KG1 (cell line): Measurements from ENCODE around the gene SNTG2.

Experiments used
- DNase-seq: peaks from one replicate; lab custom pipeline; 2025; lab: John Stamatoyannopoulos, UW

The SNTG2 gene

DNA sequence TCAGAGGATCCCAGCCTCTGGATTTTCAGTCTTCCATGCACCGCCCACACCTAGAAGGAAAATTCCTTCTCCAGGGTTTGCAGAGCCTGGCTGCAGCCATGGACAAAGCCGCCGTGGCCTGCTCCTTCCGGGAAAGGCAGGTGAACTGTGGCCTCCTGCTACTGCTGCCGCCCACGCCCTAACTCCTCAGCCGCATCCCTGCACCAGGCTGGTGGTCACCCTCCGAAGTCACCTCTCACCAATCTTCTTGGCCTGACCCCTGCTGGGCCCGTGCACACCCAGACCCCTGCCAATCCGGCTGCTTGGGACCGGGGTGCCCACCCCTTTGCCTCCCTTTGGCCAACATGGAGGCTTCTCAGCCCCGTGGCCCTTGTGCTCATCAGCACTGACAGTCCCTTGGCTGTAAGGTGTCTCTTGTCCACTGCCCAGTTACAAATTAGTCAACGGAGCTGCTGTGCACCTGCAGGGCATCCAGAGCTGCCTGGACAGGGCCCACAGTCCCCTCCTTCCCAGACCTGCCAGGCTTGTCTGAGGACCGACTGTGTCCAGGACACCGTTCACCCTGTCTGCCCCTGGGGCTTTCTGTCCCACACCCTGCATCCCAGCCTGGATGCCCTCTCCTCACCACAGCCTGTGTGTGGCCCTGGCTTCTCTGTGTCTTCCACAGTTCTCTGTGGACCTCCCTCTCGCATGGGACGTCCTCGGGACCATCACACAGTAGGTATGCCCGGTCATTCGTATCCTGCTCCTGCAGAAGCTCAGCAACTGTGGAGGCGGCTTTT, 332.6 kb downstream of the SNTG2 start:
- no peak for DNase-seq

DNA sequence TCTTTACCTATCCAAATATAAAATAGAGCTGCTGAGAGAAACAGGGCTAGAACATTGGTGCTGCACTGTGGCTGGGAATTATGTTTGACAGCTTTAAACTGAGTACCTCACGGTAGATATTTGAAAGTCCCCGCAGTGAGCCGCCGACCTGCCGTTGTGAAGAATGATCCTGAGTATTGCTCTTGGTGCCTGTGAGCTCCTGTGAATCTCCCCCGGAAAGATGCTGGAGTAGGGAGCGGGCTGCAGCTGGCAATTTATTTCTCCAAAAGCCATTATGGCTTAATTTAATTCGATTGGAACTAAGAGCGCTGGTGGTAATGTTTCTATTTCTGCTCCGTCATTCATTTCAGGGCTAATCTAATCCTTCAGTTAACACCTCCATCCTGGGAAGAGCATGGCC, 333.2 kb downstream of the SNTG2 start:
- DNase-seq: no peak

GRCh38 chr2:1286929-1287328, 336.3 kb downstream of the SNTG2 start:
- no peak for DNase-seq

DNA sequence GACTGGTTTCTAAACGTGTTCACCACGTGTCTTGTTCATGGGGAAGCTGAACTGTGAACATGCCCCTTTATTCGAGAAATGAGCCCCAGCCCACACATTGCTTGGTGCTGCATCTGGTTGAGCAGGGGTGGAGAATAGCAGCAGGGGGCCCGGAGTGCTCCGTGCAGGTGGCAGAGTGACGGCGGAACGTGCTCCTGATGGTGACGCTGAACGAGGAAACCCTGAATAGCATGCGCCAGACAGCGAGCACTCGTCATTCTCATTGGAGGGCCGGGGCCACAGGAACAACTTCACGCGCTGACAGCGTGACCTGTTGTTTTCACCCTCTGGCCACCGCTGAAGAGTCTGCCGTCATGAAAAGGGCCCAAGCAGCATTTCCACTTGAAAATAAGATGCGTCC, 336.8 kb downstream of the SNTG2 start:
- no peak for DNase-seq

DNA sequence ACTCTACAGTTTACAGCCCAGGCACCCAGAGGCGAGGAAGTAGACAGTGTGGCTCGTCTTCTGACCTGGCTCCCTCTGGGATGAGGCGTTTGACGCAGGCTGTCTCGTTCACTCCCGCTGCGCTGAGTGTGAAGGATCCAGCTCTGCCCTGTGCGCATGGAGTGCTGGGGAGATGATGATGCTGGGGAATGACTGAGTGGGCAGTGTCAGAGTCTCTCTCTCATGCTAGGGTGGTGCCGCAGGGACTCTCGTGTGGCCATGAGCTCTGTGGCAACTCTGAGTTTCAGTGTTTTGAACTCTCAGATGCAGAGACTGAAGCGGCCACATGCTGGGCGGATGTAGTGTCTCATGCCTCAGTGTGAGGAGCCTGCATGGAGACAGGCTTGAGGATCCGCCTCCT, 344.3 kb downstream of the SNTG2 start:
- DNase-seq: no peak

- DNase-seq: no peak
These were observed 345.1 kb downstream of the SNTG2 start for GRCh38 chr2:1295740-1296139.

- DNase-seq: no peak
These were observed 346.9 kb downstream of the SNTG2 start for GRCh38 chr2:1297372-1298159.

- no peak for DNase-seq
These were observed 348.4 kb downstream of the SNTG2 start for GRCh38 chr2:1299043-1299442.

DNA sequence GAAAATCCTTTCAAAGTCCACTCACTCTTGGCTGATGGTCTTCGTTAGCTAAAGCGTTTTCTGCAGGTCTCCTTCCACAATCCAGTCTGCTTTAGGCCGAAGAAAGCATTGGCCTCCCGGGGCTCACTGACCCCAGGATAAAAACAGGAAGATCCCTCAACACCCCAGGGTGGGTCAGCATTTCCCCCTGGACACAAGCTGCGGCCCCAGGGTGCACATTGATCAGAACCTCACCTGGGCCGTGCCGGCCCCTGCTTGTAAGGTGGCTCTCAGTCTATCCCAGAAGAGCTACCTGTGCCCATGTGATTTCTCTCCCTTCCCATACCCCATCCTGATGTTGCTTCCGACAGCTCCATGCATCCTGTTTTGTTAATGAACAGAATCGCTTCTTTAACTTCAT, 349.6 kb downstream of the SNTG2 start:
- no peak for DNase-seq

GRCh38 chr2:1301056-1301455, 350.4 kb downstream of the SNTG2 start:
- DNase-seq: no peak

DNA sequence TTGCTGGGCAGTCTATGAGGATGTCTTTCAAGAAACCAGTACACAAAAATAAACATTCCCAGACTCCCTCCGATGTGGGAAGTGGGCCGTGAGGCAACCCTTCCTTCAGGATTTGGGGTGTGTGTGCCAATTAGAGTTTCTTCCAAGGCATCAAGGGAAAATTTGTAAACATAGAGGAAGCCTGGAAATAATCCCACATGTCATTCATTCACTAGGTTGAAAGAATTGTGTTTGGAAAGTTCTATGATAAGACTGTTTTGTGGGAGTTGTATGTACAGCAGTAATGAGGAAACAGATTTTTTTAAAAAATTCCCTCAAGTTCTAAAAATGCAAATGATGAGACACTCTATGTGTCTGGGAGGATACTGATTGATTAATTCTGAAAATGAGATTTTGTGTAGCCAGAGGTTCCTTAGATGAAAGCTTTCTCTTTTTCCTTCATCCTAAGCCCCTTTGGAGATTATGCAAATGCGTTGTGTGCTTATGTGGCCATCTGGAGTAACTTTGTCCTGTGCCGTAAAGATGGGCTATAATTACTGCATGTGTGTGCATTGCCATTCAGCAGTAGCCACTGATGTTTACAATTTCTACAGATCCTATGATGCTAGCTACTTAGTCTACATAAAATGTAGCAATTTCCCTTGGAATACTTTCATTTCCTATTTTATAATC, 354.8 kb downstream of the SNTG2 start:
- no peak for DNase-seq

- no peak for DNase-seq
These were observed 355.5 kb downstream of the SNTG2 start for GRCh38 chr2:1306014-1306686.

DNA sequence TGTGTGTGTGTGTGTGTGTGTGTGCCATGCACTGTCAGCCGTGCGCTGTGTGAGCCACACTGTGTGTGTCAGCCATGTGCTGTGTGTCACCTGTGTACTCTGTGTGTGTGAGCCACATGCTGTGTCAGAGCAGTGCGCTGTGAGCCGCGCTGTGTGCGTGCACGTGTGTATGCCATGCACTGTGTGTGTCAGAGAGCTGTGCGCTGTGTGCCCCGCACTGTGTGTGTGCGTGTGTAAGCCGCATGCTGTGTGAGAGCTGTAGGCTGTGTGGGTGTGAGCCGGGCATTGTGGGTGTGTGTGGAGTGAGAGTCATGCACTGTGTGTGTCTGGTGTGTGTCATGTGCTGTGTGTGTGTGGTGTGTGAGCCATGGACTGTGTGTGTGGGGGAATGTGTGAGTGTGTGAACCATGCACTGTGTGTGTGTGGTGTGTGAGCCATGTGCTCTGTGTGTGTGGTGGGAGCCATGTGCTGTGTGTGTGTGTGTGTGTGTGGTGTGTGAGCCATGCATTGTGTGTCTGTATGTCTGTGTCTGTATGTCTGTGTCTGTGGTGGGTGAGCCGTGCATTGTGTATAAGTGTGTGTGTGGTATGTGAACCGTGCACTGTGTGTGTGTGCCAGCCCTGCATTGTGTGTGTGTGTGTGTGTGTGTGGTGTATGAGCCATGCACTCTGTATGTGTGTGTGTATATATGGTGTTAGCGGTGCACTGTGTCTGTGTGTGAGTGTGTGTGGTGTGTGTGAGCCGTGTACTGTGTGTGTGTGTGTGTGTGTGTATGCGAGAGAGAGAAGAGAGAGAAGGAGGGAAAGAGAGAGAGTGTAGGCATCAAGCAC, 356.3 kb downstream of the SNTG2 start:
- no peak for DNase-seq

GRCh38 chr2:1307670-1308069, 357.0 kb downstream of the SNTG2 start:
- DNase-seq: no peak

DNA sequence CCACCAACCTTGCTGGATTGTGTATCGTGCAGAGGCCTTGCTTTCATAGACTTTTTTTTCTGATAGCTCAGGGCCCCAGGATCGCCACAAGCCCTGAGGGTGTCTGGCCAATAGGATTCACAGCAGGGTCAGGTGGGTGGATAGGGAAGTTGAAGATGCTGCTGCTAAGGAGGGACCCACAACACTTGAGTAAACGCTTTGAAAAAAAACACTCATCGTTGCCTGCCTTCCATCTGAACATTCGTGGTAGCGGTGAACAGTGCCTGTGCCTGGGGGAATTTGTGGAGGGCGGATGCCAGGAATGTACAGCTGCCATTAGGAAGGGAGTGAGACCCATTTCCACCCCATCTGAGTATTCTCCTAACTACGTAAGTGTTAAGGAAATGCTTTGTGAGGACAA, 358.0 kb downstream of the SNTG2 start:
- no peak for DNase-seq

DNA sequence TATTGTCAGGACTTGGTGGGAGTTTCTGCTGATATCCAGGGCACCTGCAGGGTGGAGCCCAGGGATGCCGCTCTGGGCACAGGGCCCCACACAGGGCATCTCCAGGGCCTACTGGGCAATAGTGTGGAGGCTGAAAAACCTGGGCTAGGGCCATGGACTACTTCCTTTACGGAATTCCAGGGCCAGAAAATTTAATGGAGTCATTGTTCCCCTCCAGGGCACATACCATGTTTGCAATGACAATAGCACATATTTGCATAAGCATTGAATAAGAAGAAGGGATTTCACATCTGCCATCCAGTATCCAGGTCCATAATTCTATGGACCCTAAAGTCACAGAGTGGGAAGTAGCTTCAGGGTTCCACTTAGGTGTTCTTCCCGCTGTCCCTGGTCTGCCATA, 358.9 kb downstream of the SNTG2 start:
- no peak for DNase-seq

GRCh38 chr2:1310202-1310601, 359.6 kb downstream of the SNTG2 start:
- no peak for DNase-seq

- DNase-seq: no peak
These were observed 360.2 kb downstream of the SNTG2 start for GRCh38 chr2:1310866-1311265.

DNA sequence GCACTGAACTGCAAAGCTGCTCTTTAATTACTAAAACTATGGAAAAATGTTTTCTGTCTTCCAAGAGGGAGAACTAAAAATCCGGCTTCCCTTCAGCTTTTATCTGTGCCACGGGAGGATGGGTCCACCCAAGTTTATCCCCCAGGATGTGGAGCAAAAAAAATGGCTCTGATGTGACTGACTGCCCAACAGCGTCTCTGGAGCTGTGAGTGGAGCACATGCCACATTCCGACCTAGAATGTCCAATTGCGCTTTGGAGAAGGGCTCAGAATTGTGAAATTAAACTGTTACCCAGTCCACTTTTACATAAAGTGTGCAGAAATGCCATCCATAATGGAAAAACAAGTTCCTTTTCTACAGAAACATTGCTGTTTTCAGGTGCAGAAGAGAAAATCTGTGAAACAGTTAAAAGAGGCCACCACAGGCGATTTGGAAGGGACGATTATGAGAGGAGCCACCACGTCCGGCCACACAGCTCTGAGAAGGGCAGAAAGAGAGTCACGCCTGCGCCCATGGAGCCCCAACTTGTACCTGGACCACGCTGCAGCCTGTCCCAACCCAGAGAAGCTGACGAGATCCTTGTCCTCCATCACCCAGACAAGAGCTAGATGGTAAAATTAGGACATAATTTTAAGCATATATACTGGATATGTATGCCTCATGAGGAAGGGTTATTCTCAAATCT, 362.7 kb downstream of the SNTG2 start:
- DNase-seq: no peak

DNA sequence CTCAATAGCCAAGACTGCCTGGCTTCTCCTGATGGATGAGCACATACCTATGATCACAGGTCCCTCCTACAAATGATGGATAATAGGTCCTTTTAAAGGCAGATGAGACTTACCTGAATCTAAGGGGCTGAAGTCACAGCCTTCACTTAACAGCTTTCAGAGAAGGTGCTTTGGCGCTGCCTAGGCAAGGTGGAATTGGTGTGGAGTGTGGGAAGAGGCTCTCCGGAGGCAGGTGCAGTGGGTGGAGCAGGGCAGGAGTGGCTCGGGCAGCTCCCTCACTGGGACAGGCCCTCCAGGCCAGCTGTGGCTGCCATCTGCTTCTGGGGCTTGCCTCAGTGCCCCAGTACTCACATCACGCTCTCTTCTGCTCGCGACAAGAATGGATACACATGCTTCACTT, 363.6 kb downstream of the SNTG2 start:
- DNase-seq: no peak
